Measurements from ENCODE around the gene CHRM2.

The CHRM2 gene

DNA sequence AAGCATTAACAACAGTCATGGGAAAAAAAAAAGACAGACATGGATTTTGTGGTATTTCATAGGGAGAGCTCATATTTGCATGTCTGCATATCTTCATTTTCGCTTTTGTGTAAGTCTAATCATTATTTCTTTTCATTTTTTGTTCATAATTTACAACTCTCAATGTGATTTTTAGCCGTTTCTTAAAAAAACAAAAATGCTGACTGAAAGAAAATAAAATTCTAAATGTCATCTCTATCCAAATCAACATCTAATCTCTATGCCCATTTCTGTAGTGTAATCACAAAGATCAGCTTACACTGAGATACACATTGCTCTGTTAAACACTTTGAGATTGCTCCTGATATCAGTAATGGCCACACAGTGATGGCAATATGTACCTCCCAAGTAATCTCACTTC, 29.2 kb downstream of the CHRM2 start:
- DNase-seq = no peak

DNA sequence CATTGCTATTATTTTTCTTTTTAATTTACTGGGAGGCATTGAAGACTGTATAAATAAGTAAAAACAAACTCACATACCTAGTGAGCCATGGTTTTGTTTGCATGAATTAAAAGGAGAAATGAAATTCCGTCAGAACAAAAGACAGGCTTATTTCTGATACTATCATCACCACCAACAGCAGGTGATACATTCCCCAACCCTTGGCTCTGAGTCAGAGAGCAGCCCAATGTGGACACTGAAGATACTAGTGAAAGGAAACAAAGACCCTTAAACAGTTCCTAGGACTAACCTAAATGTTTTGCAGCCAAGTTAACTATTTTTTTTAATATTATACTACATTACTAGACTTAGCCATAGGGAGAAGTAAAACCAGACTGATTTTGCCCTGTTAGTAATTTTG, 31.6 kb downstream of the CHRM2 start:
- no peak for DNase-seq

GRCh38 chr7:136910771-136911170, 42.3 kb downstream of the CHRM2 start:
- DNase-seq = no peak

- no peak for DNase-seq
Measured at GRCh38 chr7:136911344-136911743, 42.9 kb downstream of the CHRM2 start.

DNA sequence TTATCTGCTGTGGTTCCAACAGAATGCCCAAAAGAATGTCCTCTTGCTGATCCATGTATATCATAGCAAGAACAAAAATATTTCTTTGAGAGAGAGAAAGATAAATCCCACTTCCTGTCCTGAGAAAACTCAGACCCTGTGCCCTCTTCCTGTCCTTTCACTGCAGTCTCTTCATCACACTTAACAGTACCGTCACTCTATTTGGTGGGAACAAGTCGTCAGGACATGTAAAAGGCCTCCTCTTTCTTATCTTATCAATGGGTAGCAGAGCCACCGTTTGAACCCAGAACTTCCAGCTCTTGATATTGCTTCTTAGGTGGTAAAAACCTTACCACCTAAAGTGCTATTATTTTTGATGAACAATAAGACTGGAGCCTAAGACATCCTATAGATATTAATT, 43.9 kb downstream of the CHRM2 start:
- no peak for DNase-seq

GRCh38 chr7:136914016-136914415, 45.6 kb downstream of the CHRM2 start:
- DNase-seq = no peak

DNA sequence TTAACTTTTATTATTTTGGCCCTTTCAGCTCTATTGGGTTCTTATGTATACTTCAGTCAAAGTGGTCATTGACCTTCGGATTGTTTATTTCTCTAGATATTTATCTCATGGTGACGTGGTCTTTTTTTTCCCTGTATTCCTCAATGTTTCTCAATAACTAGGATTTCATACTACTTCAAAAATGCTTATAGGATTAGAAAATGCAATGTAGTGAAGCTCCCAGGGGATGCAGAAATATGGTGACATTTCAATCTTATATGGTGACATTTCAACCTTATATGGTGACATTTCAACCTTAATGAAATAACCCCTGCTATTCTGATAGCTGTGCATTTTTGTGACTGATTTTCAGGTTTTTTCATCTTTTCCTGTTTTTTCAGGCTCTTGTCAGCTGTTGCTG, 51.4 kb downstream of the CHRM2 start:
- no peak for DNase-seq

- no peak for DNase-seq
Measured at GRCh38 chr7:136923111-136923667, 54.7 kb downstream of the CHRM2 start.

DNA sequence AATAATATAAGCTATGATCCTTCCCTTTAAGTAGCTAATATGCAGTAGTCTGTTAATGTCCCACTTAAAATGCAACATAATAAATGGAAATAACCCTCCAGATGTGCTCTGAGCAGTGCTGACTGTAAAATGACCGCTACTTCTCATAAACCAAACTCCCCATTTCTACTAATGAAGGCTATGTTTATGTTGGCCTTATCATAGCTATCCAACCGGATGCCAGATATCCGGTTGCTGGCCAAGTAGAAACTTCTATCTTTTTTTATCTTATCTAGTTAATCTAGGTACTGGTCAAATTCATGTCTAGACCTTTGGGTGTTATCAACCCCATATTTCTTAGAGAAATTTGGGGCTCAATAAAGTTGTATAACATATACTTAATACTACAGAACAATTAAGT, 56.6 kb downstream of the CHRM2 start:
- DNase-seq = no peak

DNA sequence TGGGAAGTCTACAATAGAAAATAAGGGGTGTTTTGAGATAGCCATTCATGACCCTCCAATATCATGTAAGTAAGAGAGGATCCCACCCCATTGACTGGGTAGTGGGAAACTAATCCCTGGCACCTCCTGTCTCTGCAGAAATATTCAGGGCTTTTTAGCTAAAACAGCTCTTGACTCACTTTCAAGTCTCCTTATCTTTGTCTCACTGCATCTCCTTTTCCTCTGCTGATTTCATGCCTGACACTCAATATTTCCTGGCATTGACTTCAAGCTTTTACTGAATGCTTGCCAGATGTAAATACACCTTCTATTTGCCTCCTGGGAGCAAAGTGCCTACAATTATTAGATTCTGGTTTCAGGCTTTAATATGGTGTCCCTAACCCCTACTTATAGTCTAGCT, 57.1 kb downstream of the CHRM2 start:
- no peak for DNase-seq

GRCh38 chr7:136931169-136931867, 62.9 kb downstream of the CHRM2 start:
- no peak for DNase-seq

DNA sequence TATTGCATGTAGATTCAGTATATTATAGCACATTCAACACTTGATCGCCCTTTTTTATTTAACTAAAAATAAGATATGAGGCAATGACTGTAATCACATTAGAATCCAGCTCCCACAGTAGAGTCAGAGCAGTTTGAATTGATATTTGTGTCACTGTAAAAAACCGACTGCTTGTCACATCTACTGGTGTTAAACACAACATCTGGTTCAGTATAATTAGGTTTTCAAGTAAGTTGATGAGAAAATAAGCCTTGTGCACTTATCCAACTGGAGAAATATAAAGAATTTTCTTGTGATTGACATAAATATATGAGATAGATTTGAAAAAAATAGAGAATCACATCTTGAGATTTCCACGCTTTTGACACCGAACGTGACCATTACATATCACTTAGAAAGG, 69.0 kb downstream of the CHRM2 start:
- no peak for DNase-seq

DNA sequence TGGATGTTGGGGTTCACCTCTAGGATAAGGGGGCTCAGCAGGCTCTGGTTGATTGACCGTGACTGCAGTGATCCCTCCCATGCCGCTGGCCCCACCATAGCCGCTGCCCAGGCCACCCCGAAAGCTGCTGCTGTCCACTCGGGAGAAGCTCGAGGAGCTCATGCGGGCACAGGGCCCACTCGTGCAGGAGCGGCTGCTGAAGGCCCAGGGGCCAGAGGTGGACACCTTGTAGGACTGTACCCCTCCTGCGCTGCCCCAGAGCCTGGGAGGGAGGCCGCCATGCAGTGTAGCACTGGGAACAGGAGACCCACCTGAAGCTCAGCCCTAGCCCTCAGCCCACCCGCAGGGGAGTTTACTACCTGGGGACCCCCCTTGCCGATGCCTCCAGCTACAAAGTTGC, 70.0 kb downstream of the CHRM2 start:
- DNase-seq = no peak

GRCh38 chr7:136940122-136940521, 71.7 kb downstream of the CHRM2 start:
- no peak for DNase-seq

- no peak for DNase-seq
Measured at GRCh38 chr7:136940917-136941316, 72.5 kb downstream of the CHRM2 start.

GRCh38 chr7:136941816-136942215, 73.4 kb downstream of the CHRM2 start:
- no peak for DNase-seq

DNA sequence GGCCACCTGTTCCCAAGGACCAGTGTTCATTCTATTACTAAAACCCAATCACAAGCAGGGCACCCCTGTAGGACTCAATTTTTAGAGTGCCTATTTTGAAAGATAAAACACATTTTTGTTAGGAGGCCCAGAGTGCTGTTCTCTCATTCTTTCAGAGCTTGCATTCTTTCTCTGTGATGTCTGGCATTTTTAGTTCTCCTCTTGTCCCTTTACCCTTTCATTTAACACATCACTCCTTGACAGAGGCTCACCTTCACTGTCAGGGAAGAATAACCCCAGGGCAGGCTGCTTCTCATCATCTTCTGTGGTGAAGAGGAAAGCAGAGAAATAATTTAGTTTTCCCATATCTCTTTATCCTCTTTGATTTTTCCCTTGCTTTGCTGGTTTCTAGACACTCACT, 73.9 kb downstream of the CHRM2 start:
- DNase-seq = no peak

DNA sequence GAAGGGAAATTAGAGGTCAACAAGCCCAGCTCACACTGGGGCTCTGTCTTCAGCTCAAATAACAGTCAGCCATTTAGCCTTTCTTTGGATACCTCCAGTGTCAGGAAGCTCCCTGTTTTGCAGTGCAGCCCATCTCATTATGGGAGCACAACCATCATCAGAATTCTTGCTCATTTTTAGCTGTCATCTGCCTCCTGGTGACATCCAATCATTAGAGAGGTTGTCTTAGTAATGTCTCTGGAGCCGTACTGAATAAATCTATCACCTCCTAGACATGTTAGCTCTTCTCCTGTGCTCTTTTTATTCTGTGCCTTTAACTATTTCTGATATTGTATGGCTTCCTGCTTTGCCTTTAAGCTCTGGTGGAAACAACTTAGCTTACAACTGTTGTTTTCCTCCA, 74.5 kb downstream of the CHRM2 start:
- no peak for DNase-seq

DNA sequence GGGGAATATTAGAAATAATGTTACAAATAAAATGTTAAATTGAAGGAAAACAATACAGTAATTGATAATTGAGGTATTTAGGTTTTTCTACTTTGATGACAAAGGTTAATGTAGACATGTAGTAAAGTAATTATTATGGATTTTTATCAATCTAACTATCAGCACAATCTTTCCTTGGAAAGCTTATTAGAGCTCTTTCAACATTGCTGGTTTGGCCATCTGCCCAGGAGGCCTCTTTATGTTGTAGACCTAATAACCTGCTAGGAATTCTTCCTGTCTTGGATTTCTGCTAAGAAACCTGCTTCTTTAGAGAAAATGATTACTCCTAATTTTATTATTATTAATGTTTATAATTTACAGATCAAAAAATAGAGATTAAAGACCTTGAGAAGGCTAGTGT, 78.9 kb downstream of the CHRM2 start:
- DNase-seq = no peak

DNA sequence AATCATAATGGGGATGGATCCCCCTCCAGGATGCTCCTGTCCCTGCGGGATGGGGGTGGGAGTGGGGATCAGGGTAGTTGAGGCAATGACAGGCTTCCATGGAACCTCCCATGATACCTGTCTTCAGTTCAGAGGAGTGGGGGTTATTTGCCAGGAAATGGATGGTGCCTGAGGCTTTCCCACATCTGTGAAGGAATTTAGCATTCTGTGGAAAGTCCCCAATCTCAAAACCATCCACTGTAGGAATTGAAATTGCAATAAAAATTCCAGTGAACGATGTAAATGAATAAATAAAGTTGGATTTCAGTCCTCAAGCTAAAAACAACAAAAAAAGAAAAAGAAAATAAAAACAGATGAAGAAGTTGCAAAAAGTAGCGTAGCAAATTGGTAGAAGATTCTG, 81.9 kb downstream of the CHRM2 start:
- DNase-seq = no peak

DNA sequence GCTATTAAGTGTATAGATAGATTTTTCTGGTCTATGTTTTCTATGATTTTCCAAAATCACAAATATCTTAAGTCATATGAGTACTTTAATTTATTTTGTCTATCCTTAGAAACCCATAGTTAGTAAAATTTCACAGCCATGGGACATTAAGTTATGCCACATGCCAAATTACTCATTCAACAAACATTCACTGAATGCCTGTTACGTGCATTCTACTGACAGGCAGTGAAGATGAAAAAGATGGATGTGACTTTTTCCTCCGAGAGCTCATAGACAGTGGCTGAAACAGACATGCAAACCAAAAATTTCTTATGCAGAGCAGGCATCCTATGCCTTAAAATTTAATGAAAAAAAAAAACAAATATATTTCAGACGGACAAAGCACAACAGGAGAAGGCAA, 84.9 kb downstream of the CHRM2 start:
- no peak for DNase-seq

DNA sequence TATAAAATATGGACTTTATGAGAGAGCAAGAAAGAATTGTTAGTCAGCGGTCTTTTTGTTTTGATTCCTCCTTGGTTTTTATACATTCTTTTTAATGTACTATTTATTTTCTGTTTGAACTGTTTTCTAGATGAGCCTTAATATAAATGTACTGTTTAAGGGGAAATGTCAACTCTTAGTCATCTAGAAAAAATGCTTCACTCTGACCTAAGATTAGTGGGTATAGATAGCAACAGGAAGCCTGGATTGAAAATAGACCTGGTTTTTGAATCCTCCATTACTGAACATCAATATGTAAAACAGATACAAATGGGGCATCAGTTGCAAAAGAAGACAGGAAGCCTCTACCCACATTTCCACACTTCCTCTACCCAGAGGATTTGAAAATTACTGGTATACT, 87.8 kb downstream of the CHRM2 start:
- no peak for DNase-seq

DNA sequence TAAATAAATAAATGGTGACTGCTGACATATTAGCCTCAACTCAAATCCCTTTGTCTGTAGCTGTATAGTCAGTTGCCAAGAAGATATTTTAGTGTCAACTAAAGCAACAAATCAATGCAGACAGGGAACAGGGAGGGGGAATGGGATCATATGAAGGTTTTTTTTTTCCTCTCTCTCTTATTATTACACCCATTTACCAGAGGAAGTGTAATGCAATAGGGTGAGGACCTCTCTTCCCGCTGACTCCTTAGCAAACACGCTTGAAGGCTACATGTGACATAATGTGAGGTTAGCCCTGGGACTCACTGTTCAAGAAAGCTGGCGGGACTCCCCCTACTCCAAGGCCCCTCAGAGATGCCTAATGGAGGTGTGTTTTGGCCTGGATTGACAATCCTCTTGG, 88.2 kb downstream of the CHRM2 start:
- DNase-seq = no peak

DNA sequence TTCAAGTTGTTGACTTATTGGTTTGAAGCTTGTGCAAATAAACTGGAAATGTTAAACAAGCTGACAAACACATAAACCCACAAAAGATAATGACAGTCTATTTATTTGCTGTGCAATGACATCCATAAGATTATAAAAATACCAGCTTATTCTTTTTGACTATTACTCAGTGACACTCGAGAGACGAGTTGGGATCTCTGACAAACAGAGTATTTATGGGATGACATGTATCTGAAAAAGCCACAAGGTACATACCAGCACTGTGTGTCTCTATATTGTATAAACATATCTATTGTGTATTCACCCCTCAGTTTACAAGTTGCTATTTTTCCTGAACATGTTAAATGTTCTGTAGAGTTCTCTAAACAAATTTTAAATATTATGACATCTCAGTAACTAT, 88.9 kb downstream of the CHRM2 start:
- DNase-seq = no peak

- no peak for DNase-seq
Measured at GRCh38 chr7:136958016-136958415, 89.6 kb downstream of the CHRM2 start.

Measured in AML-193 (cell line).